GM19324 (cell line): Measurements from ENCODE around the gene DIP2B.
A peak's percentile ranks its signal among the peaks of the same experiment; 100 is the strongest.
"Not testable (repeated sequence)": the region's sequence is repeated elsewhere in the genome, so short reads cannot be mapped to it uniquely, and the experiment has no call there.

Experiments used
- ATAC-seq: cut with Tn5 transposase; IDR thresholded peaks from one replicate; pipeline ENCODE4 v1.9.1; 2021; ENCODE audit warnings: mild to moderate bottlenecking, moderate library complexity; ENCODE audit not compliant: unreplicated experiment, low FRiP score

Gene DIP2B

GRCh38 chr12:50751948-50752721 is 247.3 kb downstream of the DIP2B start:
- ATAC-seq: no peak

- ATAC-seq: no peak
Measured at GRCh38 chr12:50753232-50753769, 248.5 kb downstream of the DIP2B start.

DNA sequence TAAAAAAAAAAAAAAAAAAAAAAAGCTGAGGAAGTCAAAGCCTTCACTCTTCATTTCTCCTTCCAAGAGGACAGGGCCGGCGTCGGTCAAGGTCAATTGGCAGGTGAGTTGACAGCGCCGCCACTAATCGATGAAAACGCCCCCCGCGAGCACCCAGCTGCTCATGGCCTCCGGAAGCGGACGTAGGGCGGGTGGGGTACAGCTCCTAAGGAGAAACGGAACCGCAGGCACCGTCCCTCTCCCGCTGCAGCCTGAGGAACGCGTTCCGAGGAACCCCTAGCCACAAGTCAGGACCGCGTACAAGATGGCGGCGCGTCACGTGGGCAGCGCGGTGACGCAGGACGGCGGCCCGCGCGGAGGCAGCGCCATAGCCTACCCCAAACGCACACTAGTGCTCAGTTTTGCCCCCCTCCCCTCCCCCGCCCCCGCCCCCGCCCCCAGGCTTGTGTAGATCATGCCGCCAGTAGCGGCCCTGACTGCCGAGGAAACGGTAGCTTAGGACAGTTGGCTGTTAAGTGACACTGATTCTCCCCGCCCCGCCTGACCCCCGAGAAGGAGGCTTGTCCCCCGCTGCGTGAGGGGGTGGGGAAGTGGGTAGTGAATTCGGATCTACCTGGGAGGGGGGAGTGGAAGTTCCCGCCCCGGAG is 259.0 kb downstream of the DIP2B start, which contains the start of gene ATF1:
ATF1 (plus strand) TSS at position 463 of the 647 bp plus-strand sequence. CDS start 16,045 bp downstream, outside the sequence.
- ATAC-seq: peak; percentile 83

- peak; percentile 53 for ATAC-seq
Measured at GRCh38 chr12:50764286-50765094, 259.7 kb downstream of the DIP2B start.

GRCh38 chr12:50765095-50765911 is 260.5 kb downstream of the DIP2B start:
- ATAC-seq: no peak

DNA sequence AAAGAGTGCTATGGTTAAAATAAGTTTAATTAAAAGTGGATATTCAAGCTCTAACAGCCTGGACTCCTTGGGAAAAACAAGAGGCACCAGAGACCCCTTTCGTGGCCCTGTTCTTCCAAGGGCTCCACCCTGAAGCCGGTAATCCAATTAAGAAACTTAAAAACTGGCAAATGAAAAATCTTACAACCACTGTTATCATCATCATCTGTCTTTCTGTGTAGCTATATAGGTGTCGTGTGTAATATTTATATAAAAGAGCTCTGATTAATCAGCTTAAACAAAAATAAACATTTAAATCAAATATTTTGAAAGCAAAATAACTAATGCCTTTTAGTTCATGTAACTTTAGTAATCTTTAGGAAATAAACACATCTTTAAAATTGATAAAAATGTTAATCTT is 263.6 kb downstream of the DIP2B start:
- no peak for ATAC-seq

GRCh38 chr12:50768813-50769212 is 264.0 kb downstream of the DIP2B start:
- not testable (repeated sequence) for ATAC-seq

GRCh38 chr12:50771409-50771808 is 266.6 kb downstream of the DIP2B start:
- ATAC-seq: no peak

GRCh38 chr12:50772470-50772869 is 267.7 kb downstream of the DIP2B start:
- ATAC-seq: no peak

DNA sequence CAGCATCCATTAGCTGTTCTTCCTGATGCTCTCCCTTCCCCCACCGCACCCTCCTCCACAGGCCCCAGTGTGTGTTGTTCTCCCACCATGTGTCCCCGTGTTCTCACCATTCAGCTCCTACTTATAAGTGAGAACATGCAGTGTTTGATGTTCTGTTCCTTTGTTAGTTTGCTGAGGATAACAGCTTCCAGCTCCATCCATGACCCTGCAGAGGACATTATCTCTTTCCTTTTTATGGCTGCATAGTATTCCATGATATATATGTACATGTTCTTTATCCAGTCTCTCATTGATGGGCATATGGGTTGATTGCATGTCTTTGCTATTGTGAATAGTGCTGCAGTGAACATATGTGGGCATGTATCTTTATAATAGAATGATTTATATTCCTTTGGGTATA is 268.1 kb downstream of the DIP2B start:
- ATAC-seq: no peak

DNA sequence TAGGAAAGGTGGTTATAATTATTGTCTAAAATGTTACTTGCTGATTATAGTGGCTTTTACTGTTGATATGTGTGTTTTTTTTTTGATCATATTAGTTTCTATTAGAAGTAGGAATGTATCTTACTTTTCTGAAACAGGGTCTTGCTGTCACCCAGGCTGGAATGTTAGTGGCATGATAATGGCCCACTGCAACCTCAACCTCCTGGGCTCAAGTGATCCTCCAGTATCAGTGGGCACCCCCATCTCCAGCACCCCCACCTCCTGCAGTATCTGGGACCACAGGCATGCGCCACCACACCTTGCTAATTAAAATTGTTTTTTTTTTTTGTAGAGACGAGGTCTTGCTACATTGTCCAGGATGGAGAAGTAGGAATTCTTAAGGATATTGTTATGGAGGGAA is 270.5 kb downstream of the DIP2B start:
- no peak for ATAC-seq

DNA sequence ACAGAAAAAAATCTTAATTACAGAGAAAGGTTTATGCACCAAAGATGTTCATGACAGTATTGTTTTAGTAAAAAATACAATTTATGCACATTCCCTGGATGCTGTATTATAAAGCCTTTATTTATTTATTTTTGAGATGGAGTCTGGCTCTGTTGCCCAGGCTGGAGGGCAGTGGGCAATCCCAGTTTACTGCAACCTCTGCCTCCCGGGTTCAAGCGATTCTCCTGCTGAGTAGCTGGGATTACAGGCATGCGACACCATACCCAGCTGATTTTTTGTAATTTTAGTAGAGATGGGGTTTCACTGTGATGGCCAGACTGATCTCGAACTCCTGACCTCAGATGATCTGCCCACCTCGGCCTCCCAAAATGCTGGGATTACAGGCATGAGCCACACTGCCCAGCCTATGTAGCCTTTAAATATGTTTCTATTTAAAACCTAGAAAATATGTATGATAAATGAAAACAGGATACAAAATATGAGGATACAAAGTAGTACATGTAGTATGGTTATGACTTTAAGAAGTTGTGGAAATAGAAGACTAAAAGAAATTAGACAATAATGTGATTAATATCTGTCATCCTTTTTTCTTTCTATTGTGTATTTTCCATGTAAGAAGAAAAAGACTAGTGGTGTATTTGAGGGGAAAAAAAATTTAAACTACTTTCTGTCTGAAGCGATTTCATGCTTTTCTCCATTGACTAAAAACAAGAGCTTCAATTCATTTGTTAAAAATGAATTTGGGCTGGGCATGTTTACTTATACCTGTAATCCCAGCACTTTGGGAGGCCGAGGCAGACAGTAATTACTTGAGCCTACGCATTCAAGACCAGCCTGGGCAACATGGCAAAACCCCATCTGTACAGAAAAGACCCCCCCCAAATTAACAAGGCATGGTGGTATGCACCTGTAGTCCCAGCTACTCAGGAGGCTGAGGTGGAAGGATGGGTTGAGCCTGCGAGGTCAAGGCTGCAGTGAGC is 272.3 kb downstream of the DIP2B start:
- no peak for ATAC-seq

- no peak for ATAC-seq
Measured at GRCh38 chr12:50778663-50779590, 274.1 kb downstream of the DIP2B start.

DNA sequence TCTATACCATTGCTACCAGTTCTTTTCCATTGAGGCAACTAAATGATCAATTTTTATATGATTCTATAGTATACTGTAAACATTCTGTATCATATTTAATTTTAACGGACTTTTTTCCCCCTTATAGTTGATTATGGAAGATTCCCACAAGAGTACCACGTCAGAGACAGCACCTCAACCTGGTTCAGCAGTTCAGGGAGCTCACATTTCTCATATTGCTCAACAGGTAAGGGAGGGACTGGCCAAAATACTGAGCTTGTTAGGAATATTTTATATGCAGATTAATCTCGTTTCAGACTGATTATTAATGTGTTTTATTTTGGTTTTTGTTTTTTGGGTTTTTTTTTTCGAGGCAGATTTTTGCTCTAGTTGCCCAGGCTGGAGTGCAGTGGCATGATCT is 275.2 kb downstream of the DIP2B start:
- no peak for ATAC-seq

DNA sequence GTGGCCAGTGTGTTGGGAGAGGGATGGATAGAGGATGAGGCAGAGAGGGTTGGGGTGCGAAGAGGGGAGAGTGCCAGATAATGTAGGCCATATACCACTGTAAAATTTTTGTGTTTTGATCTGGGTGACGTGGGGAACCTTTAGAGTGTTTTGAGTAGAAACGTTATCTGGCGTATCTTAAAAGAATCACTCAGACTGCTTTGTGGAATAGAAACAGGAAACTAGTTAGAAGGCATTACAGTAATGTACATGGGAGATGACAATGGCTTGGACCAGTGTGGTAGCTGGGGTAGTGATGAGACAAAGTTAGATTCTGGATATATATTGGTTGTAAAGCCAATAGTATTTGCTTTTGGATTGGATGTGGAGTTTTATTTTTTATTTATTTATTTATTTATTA is 279.7 kb downstream of the DIP2B start:
- no peak for ATAC-seq

DNA sequence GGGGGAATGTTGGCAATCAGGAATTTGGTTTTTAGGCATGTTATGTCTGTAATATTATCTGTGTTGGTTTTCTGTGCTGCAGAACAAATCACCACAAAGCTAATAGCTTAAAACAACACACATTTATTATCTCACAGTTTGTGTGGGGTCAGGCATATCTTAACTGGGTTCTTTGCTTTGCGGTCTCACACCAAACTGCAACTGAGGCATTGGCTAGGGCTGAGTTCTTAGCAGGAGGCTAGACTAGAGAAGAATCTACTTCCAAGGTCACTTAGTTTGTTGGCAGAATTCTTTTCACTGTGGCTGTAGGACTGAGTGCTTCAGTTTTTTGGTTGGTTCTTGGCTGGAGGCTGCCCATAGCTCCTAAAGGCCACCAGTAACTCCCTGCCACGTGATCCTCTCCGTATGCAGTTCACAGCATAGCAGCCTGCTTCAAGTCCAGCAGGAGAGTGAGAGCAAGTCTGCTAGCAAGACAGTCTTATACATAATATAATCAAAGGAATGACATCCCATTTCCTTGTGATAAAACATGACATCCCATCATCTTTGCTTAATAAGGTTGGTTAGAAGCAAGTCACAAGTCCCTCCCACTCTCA is 280.7 kb downstream of the DIP2B start:
- no peak for ATAC-seq

DNA sequence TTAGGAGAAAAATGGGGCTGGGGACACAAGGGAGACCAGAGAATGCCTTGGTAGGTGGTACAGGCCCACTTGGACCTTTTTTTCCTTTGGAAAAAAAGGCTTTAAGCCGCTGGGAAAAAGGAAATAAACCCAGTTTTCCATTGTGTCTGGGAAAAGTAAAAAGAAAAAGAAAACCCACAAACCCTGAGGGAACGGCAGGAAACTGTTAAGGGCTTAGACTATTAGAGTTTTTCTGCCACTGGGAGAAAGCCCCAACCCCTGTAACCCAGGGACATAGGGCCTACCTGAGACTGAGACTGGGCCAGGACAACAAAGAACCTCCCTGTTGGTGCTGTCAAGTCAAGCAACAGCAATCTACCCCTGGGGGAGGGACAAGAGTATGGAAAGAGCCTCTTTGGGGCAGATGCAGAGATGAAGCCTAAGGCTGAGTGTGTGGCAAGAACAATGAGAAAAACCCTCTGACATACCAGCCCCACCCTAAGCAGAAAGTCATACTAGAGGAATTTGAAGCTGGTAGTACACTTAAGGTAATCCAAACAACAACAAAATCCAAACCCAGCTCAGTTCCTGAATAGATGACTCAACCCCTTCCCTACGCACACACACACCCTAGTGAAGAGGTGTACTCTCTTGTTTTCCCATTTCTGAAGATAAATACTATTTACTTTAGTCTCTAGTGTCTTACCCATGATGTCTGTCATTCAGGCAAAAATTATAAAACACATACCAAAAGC is 281.9 kb downstream of the DIP2B start:
- no peak for ATAC-seq
